ENCODE results near the gene GALNT6. TPM values are rescaled to one million over a fixed set of nuclear protein-coding genes. Genes with fewer than 3 reads are reported as not detected.

Gene GALNT6
- total RNA-seq, 1 experiment from 2014 or later: 27.6 TPM

GRCh38 chr12:51406859-51407258 is 15.7 kb upstream of the GALNT6 start:
- POLR2A ChIA-PET: no interaction called here
- CTCF ChIA-PET: interaction anchor here (0.7 kb wide), 1 partner anchor 35 kb away, joined by 3 read pairs; no protein-coding TSS in a partner anchor
- H3K27ac Mint-ChIP-seq (ENCODE audit: low read depth, unreplicated experiment): no peak overlapping the region
- no peaks in the 10 kb centered on the region for H3K36me3 Mint-ChIP-seq (ENCODE audit: insufficient read depth, unreplicated experiment)
- H3K9me3 Mint-ChIP-seq (ENCODE audit: unreplicated experiment): no peaks in the 10 kb centered on the region
- no peak for DNase-seq (ENCODE audit: unreplicated experiment)
- H3K4me3 Mint-ChIP-seq (ENCODE audit: unreplicated experiment): no peak overlapping the region
- no TSS peak for BruUV-seq (replicated peaks)
- no peak for TF ChIP-seq CTCF (IDR thresholded peaks at IDR 0.05; ENCODE audit: unreplicated experiment)
- no peaks in the 10 kb centered on the region for H3K27me3 Mint-ChIP-seq (ENCODE audit: insufficient read depth, unreplicated experiment)
- intact Hi-C loops (cut with micrococcal nuclease): no loop called here
- no peaks in the 10 kb centered on the region for H3K4me1 Mint-ChIP-seq (ENCODE audit: insufficient read depth, unreplicated experiment)

GRCh38 chr12:51406290-51406689 is 15.1 kb upstream of the GALNT6 start:
- ChIA-PET CTCF (interaction anchor here (0.6 kb wide), 1 partner anchor 15 kb away, joined by 3 read pairs; the partner anchor contains the start of gene GALNT6), POLR2A (no interaction called here)
- TF ChIP-seq CTCF (IDR thresholded peaks at IDR 0.05; ENCODE audit: unreplicated experiment): no peak
- H3K4me3 Mint-ChIP-seq (ENCODE audit: unreplicated experiment): no peak overlapping the region
- no peaks in the 10 kb centered on the region for H3K9me3 Mint-ChIP-seq (ENCODE audit: unreplicated experiment)
- intact Hi-C loops (cut with micrococcal nuclease): no loop called here
- BruUV-seq (replicated peaks): no TSS peak
- DNase-seq (ENCODE audit: unreplicated experiment): no peak
- H3K36me3 Mint-ChIP-seq (ENCODE audit: insufficient read depth, unreplicated experiment): no peaks in the 10 kb centered on the region
- H3K4me1 Mint-ChIP-seq (ENCODE audit: insufficient read depth, unreplicated experiment): no peaks in the 10 kb centered on the region
- H3K27me3 Mint-ChIP-seq (ENCODE audit: insufficient read depth, unreplicated experiment): no peaks in the 10 kb centered on the region
- no peak overlapping the region for H3K27ac Mint-ChIP-seq (ENCODE audit: low read depth, unreplicated experiment)

GRCh38 chr12:51405801-51406207 is 14.6 kb upstream of the GALNT6 start:
- no peak for DNase-seq (ENCODE audit: unreplicated experiment)
- no TSS peak for BruUV-seq (replicated peaks)
- intact Hi-C loops (cut with micrococcal nuclease): no loop called here
- Mint-ChIP-seq H3K4me3 (ENCODE audit: unreplicated experiment) (no peak overlapping the region), H3K9me3 (ENCODE audit: unreplicated experiment) (no peaks in the 10 kb centered on the region), H3K36me3 (ENCODE audit: insufficient read depth, unreplicated experiment) (no peaks in the 10 kb centered on the region), H3K27me3 (ENCODE audit: insufficient read depth, unreplicated experiment) (no peaks in the 10 kb centered on the region), H3K27ac (ENCODE audit: low read depth, unreplicated experiment) (no peak overlapping the region), H3K4me1 (ENCODE audit: insufficient read depth, unreplicated experiment) (no peaks in the 10 kb centered on the region)
- ChIA-PET CTCF (interaction anchor here (0.6 kb wide), 1 partner anchor 14 kb away, joined by 3 read pairs; the partner anchor contains the start of gene GALNT6), POLR2A (no interaction called here)
- no peak for TF ChIP-seq CTCF (IDR thresholded peaks at IDR 0.05; ENCODE audit: unreplicated experiment)

GRCh38 chr12:51404627-51405026 is 13.4 kb upstream of the GALNT6 start:
- no peak overlapping the region for H3K27ac Mint-ChIP-seq (ENCODE audit: low read depth, unreplicated experiment)
- no peaks in the 10 kb centered on the region for H3K9me3 Mint-ChIP-seq (ENCODE audit: unreplicated experiment)
- H3K4me3 Mint-ChIP-seq (ENCODE audit: unreplicated experiment): no peak overlapping the region
- DNase-seq (ENCODE audit: unreplicated experiment): no peak
- BruUV-seq (replicated peaks): no TSS peak
- ChIA-PET POLR2A (no interaction called here), CTCF (interaction anchor here (0.6 to 0.8 kb wide), 2 partner anchors 127 to 166 kb away, joined by 3 to 4 read pairs; partner anchors contain the start of gene DAZAP2)
- H3K36me3 Mint-ChIP-seq (ENCODE audit: insufficient read depth, unreplicated experiment): no peaks in the 10 kb centered on the region
- no peaks in the 10 kb centered on the region for H3K27me3 Mint-ChIP-seq (ENCODE audit: insufficient read depth, unreplicated experiment)
- no peaks in the 10 kb centered on the region for H3K4me1 Mint-ChIP-seq (ENCODE audit: insufficient read depth, unreplicated experiment)
- intact Hi-C loops (cut with micrococcal nuclease): no loop called here
- TF ChIP-seq CTCF (IDR thresholded peaks at IDR 0.05; ENCODE audit: unreplicated experiment): no peak
